Measurements from ENCODE around the gene FNTB. TPM values are rescaled to one million over a fixed set of nuclear protein-coding genes. Genes with fewer than 3 reads are reported as not detected.

FNTB gene, protein sequence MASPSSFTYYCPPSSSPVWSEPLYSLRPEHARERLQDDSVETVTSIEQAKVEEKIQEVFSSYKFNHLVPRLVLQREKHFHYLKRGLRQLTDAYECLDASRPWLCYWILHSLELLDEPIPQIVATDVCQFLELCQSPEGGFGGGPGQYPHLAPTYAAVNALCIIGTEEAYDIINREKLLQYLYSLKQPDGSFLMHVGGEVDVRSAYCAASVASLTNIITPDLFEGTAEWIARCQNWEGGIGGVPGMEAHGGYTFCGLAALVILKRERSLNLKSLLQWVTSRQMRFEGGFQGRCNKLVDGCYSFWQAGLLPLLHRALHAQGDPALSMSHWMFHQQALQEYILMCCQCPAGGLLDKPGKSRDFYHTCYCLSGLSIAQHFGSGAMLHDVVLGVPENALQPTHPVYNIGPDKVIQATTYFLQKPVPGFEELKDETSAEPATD
- 6.8 and 7.2 TPM in 2 replicates for total RNA-seq

GRCh38 chr14:64986648-64987437, at the start of gene FNTB:
Gene FNTB, plus strand, starts transcription at chr14:64986895. Its CDS starts 59 bp downstream, at chr14:64986954.
- no peaks in the 10 kb centered on the region for H3K36me3 ChIP-seq (ENCODE audit: control insufficient read depth, insufficient read depth, low read length)
- FAIRE-seq (no peak), DNase-seq (ENCODE audit: low read depth) (peak; percentile 89)
- peak within 1 kb of the TSS; percentile 72 for H3K4me3 ChIP-seq (ENCODE audit: low read depth, low read length)
- no peaks in the 10 kb centered on the region for H3K27me3 ChIP-seq (ENCODE audit: control insufficient read depth, insufficient read depth, low read length)
- TF ChIP-seq, protein P1, sequence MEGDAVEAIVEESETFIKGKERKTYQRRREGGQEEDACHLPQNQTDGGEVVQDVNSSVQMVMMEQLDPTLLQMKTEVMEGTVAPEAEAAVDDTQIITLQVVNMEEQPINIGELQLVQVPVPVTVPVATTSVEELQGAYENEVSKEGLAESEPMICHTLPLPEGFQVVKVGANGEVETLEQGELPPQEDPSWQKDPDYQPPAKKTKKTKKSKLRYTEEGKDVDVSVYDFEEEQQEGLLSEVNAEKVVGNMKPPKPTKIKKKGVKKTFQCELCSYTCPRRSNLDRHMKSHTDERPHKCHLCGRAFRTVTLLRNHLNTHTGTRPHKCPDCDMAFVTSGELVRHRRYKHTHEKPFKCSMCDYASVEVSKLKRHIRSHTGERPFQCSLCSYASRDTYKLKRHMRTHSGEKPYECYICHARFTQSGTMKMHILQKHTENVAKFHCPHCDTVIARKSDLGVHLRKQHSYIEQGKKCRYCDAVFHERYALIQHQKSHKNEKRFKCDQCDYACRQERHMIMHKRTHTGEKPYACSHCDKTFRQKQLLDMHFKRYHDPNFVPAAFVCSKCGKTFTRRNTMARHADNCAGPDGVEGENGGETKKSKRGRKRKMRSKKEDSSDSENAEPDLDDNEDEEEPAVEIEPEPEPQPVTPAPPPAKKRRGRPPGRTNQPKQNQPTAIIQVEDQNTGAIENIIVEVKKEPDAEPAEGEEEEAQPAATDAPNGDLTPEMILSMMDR (IDR thresholded peaks at IDR 0.05; ENCODE audit: insufficient read depth, low read length, severe bottlenecking): peak; percentile 83

DNA sequence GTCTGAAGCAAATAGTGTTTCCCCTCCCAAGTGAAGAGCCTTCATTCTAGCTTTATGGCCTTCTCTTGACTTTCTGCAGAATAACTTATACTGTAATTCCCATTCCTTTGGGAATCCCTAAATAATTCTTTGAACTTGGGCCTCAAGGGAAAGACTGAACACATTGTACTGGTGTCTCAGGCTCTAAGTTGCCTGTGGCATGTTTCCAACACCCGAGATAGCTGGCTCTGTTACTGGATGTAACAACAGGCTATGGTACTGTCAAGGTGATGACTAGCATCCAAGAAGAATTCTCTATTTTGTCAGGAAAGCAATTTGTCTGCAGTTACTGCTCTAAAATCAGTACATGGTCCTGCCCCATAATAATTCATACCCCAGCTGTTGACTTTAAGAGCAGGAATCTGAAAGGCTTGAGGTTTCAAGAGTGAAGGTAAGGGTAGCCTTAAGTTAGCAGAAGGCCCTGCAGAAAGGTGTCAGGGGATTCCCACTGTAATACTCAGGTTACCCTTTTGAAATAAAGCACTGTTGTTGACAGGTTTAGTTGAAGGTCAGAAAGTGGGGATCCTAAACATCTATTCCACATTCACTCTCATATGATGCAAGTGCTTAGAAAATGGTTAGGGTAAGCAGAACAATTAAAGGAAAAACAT, 49.4 kb upstream of the FNTB start:
- H3K4me3 ChIP-seq (ENCODE audit: low read depth, low read length): no peak overlapping the region
- no peaks in the 10 kb centered on the region for H3K27me3 ChIP-seq (ENCODE audit: control insufficient read depth, insufficient read depth, low read length)
- FAIRE-seq (peak; percentile 68), DNase-seq (ENCODE audit: low read depth) (no peak)
- peaks cover 2% of the 10 kb centered on the region for H3K36me3 ChIP-seq (ENCODE audit: control insufficient read depth, insufficient read depth, low read length)
- TF ChIP-seq, protein P1 (IDR thresholded peaks at IDR 0.05; ENCODE audit: insufficient read depth, low read length, severe bottlenecking): no peak

- FAIRE-seq (no peak), DNase-seq (ENCODE audit: low read depth) (no peak)
- Histone ChIP-seq H3K27me3 (ENCODE audit: control insufficient read depth, insufficient read depth, low read length) (no peaks in the 10 kb centered on the region), H3K4me3 (ENCODE audit: low read depth, low read length) (no peak overlapping the region), H3K36me3 (ENCODE audit: control insufficient read depth, insufficient read depth, low read length) (peaks cover 2% of the 10 kb centered on the region)
- TF ChIP-seq, protein P1 (IDR thresholded peaks at IDR 0.05; ENCODE audit: insufficient read depth, low read length, severe bottlenecking): no peak
Measured at GRCh38 chr14:64937821-64938193, 48.9 kb upstream of the FNTB start.

DNA sequence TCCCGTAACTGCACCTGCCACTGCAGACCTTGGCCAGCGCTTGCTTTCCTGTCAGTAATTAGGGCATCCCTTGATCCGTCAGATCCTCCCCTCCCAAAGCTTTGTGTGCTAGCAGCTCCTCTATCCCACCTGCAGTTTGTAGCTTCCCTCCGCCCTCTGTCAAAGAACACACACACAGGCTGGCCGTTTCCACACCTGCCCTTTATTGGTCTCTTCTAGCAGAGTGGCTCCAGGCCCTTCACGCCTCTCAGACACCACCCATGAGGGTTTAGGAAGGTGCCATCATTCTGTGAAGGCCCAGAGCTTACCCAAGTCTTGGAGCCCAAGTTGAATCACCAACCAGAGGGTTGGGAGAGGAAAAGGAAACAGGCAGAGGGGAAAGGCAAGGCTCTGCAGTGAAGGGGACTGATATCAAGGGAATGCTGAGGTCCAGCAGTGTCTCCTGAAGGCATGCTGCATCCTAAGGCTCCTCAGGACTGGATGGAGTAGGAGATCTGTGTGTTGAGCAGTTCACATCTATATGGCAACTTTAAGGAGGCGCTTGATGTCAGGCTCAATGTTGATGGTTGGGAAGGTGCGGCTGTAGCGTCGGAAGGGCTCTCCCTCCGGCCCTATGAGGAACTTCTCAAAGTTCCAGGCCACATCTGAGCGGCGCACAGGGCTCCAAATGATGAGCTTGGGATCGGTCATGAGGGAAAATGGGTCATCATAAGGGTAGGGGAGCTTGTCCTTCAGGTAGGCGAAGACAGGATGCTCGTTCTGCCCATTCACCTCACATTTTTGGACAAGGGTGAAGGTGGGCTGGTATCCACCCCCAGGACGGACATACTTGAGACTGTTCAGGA, 47.5 kb upstream of the FNTB start:
- TF ChIP-seq, protein P1 (IDR thresholded peaks at IDR 0.05; ENCODE audit: insufficient read depth, low read length, severe bottlenecking): no peak
- peak; percentile 32 for FAIRE-seq
- Histone ChIP-seq H3K36me3 (ENCODE audit: control insufficient read depth, insufficient read depth, low read length) (peaks cover 2% of the 10 kb centered on the region), H3K27me3 (ENCODE audit: control insufficient read depth, insufficient read depth, low read length) (no peaks in the 10 kb centered on the region), H3K4me3 (ENCODE audit: low read depth, low read length) (no peak overlapping the region)
- no peak for DNase-seq (ENCODE audit: low read depth)

- FAIRE-seq (no peak), DNase-seq (ENCODE audit: low read depth) (no peak)
- TF ChIP-seq, protein P1 (IDR thresholded peaks at IDR 0.05; ENCODE audit: insufficient read depth, low read length, severe bottlenecking): no peak
- Histone ChIP-seq H3K27me3 (ENCODE audit: control insufficient read depth, insufficient read depth, low read length) (no peaks in the 10 kb centered on the region), H3K4me3 (ENCODE audit: low read depth, low read length) (no peak overlapping the region), H3K36me3 (ENCODE audit: control insufficient read depth, insufficient read depth, low read length) (peaks cover 2% of the 10 kb centered on the region)
Measured at GRCh38 chr14:64939817-64940190, 46.9 kb upstream of the FNTB start.

All from bronchial epithelial cell (primary cell).